HG03196 (cell line): Measurements from ENCODE around the gene CCDC146.
"Not testable (repeated sequence)": the region's sequence is repeated elsewhere in the genome, so short reads cannot be mapped to it uniquely, and the experiment has no call there.

ENCODE experiments used
- ATAC-seq: cut with Tn5 transposase; IDR thresholded peaks from one replicate; pipeline ENCODE4 v1.9.1; 2021; ENCODE audit not compliant: unreplicated experiment

Gene CCDC146

DNA sequence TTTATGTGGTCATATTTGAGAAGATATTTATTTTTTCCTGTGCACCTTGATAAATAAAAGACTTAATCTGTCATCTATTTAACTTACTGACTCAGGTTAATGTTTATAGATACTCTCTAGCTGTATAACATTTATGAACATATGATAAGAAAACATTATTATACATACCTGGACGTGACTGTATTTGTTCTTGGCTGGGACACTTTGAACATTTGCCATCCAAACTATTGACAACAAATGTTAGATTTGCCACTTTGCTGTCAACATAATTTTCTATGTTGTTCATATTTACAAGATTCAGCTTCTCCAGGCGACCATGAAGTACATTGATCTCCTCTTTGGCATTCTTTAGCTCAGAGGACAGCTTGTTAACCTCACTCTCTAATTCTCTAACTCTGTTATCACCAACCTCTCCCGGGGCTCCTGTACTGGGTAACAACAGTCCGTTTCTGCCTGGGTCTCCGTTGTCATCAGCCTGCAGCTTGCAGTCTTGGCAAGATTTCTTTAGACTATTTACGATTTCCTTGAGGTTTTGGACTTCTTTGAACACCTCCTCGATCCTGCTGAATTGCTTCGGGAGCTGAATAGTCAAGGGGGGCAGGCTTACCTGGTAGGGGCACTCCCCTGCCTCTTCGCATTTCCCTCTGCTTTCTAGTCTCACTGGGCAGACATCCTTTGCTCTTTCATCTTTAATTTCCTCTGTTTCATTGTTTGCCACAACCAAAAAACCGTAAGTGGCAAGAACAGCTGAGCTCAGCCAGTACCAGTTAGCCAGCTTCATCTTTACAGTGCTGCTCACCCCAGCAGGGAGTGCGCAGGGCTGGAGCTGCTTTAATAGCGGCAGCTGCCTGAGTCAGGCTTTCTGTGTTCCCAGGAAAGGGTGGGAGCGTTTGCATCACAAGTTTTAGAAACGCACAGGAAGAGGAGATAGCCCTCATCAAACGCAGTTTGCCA is 76.9 kb downstream of the CCDC146 start, which contains the start of gene FGL2:
TSS of gene FGL2 (minus strand) at position 807 of the 954 bp plus-strand sequence. CDS start at position 781, 26 bp downstream.
- no peak for ATAC-seq

DNA sequence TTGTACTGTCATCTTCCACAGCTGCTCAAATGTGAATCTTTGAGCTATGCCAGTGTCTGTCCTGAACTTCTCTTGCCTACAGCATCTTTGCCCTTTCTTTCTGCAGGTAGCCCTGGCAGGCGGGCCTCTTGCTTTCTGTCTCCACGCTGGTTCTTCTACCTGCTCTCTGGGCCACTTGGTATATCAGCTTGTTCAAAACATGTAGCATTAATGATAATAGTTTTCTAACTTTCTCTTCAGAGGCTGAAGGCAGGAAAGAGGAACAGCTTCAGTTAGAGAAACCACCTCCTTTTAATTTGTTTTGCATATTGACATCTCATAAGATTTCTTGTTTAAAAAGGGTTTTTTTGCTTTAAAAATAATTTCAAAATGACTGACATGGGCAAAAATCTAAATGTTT is 78.1 kb downstream of the CCDC146 start:
- no peak for ATAC-seq

DNA sequence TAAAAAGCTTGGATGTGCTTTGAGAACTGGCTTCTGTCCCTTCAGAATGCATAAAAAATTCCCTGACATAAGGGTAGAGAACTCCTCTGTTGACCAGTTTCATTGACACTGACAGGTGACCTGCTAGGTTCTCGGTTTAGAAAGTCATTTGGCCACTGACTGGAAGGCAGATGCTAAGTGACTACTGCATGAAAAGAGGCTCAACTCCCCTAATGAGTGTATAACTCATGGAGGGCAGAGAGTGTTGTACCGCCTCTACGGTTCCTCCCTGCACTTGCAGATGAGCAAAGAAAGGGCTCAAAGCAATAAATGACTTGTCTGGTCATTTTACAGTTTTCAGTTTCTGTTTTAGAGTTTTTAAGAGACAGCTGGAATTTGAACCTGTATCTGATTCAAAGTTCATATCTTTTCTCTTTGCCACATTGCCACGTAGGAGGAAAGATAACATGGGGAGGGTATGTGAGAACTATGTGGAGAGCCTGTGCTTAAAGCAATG is 80.1 kb downstream of the CCDC146 start:
- ATAC-seq = peak; percentile 89

DNA sequence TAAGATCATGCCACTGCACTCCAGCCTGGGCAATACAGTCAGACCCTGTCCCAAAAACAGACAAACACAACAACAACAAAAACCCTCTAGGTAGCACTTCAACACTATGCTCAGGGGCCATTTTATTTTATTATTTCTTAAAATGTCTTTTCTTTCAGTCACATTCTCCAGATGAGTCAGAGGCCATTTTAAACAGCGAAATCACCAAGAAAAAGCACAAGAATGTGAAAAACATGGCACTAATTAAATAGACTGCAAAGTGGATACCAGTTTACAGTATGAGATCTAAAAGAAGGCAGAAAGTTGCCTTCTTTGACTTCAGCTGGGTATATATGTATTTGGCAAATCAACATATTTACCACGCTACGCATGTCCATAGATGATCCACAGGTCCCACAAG is 83.3 kb downstream of the CCDC146 start:
- no peak for ATAC-seq

DNA sequence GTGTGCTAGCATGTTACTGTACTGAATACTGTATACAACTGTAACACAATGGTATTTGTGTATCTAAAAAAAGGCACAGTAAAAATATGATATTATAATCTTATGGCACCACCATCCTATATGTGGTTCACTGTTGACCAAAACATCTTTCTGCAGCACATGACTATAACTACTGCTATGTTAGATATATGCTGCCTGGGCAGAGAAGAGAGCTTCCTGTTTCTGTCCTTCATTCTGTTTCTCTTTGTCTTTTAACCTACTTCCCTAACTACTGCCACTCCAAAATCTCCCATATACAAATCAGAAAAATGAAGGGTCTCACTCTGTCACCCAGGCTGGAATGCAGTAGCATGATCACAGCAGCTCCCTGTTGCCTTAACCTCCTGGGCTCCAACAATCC is 86.0 kb downstream of the CCDC146 start:
- ATAC-seq = no peak

DNA sequence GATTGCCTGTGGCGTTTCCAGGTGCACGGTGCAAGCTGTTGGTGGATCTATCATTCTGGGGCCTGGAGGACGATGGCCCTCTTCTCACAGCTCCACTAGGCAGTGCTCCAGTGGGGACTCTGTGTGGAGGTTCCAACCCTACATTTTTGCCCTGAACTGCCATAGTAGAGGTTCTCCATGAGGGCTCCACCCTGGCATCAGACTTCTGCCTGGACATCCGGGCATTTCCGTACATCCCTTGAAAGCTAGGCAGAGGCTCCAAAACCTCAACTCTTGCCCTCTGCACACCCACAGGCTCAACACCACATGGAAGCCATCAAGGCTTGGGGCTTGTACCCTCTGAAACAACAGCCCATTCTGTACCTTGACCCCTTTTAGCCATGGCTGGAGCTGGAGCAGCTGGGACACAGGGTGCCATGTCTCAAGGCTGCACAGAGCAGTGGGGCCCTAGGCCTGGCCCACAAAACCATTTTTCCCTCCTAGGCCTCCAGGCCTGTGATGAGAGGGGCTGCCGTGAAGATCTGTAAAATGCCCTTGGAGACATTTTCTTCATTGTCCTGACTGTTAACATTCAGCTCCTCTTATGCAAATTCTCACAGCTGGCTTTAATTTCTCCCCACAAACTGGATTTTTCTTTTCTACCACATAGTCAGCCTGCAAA is 87.2 kb downstream of the CCDC146 start:
- ATAC-seq = no peak

DNA sequence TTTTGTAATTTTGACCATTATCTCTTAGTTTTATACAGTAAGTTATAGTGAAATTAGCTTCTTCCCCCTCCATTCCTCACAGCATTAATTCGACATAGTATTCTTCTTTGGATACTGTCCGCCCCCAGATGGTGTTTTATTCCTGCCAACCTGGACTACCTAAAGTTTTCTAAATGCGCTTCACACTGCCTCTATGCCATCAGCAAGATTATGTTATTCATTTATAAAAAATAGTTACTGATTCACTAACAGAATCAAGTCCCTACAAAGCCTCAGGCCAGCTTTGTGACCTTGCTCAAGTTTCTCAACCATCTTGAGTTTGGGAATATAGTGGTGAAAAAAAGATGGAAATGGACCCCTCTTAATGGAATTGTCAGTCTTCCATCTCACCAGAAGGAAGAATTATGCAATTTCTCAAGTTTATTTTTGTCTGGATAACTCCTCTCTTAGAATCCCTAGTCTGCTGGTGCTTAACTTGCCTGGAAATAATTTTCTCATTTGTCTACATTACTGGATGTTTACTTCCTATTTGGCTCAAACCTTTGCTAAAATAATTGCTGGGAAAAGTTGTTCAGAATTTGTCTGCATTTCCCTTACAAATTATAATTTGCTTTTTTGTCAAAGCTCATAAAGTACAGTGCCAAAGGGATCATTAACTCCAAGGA is 93.9 kb downstream of the CCDC146 start:
- ATAC-seq = no peak

DNA sequence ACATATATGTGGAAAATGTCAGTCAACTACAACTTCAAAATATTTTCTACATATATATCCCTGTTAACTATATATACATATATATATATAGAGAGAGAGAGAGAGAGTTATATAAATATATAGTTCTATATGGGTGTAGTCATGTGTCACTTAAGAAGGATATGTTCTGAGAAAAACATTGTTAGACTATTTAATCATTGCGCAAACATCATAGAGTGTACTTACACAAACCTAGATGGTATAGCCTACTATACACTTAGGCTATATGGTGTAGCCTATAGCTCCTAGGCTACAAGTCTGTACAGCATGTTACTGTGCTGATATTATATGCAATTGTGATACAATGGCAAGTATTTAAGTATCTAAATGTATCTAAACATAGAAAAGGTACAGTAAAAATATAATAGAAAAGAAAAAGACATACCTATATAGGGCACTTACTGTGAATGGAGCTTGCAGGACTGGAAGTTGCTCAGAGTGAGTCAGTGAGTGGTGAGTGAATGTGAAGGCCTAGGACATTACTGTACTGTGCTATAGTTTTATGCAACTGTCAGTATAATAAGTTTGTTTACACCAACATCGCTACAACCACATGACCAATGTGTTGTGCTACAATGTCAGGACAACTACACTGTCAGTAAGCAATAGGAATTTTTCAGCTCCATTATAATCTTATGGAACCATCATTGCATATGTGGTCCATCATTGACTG is 95.2 kb downstream of the CCDC146 start:
- no peak for ATAC-seq

DNA sequence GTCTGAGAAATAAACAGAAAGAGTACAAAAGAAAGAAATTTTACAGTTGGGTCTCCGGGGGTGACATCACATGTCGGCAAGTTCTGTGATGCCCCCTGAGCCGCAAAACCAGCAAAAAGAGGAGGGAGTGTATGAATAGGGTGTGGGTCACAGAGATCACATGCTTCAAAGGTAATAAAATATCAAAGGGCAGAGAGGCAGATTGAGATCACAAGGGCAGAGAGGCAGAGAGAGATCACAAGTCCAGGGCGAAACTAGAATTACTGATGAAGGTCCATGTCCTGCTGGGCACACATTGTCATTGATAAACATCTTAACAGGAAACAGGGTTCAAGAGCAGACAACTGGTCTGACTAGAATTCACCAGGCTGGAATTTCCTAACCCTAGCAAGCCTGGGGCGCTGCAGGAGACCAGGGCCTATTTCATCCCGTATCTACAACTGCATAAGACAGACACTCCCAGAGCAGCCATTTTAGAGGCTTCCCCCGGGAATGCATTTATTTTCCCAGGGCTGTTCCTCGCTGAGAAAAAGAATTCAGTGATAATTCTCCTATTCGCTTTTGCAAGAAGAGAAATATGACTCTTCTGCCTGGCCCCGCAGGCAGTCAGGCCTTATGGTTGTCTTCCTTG is 97.4 kb downstream of the CCDC146 start:
- ATAC-seq = not testable (repeated sequence)

DNA sequence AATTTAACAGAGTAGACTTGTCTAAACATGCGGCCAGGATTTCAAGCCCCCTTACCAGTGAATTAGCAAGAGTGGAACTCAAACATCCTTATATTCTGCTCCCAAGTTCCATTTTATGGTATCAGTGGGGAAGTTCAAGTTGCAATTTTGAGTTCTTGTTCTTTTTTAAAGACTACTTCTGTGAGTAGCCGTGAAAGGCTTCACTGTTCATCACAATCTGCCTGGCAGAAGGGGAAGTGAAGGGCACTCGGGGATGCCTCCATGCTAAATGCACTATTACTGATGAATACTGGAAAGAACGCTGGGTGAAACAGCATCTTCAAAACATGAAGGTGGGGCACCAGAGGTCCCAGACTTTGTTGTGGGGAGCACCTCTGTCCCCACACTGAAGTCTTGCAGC is 99.7 kb downstream of the CCDC146 start:
- ATAC-seq = no peak

DNA sequence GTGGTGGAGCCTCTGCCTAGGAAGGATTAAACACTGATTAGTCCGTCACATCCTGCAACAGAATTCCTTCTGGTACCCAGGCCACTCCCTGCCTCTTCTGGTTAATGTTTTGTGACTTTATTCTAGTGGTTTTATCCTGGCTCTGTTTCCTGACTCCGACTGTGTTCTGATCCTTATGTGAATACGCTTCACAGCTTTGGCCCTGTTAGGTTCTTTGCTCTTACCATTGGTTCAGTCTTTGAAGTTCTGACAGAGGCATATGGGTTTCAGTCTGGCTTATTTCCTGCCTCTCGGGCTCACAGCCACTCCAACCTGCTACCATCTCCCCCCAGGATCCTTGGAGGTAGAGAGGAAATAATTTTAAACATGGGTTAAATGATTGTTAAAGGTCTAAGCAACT is 100.4 kb downstream of the CCDC146 start:
- ATAC-seq = no peak

DNA sequence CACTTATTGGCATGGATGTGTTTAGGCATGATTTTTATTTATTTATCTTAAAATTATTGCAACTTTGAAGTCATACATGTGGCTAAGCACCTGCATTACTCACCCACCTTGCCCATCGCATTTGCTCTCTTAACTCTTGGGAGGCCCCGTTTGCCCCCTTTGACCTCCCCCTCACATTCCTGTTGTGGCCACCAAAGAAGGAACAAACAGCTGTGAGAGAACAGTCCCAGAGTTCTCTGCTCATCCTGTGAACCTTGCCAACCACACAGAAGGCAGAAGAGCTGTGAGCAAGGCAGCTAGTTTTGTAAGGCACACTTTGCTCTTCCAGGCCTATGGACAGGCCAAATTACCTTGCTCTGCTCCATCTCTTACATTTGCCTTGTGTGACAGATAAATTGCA is 100.8 kb downstream of the CCDC146 start:
- no peak for ATAC-seq

DNA sequence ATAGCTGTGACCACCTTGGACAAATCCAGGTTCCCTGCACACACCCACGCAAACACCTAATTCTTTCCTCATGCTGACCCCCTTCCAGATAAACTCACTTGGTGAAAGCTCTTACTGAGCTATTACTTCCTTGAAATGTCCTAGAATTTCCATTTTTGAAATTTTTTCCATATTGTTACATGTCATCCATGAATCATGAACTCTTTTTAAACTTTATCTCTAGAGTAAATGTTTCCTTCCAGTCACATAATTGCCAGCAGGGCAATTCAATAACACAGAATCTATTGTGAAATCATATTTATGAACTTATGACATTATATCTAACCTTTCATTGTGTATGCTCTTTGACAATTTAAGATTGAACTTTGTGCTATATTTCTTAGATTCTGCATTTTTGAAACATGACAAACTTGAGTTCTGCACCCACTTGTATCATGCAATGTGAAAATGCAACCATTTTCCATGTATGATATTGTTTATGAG is 104.0 kb downstream of the CCDC146 start:
- no peak for ATAC-seq

DNA sequence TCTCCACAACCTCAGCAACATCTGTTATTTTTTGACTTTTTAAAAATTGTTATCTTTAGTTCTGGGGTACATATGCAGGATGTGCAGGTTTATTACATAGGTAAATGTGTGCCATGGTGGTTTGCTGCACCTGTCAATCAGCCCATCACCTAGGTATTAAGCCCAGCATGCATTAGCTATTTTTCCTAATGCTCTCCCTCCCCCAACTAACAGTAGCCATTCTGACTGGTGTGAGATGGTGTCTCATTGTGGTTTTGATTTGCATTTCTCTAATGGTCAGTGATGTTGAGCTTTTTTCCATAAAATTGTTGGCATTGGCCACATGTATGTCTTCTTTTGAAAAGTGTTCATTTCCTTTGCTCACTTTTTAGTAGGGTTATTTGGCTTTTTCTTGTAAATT is 106.4 kb downstream of the CCDC146 start:
- not testable (repeated sequence) for ATAC-seq

DNA sequence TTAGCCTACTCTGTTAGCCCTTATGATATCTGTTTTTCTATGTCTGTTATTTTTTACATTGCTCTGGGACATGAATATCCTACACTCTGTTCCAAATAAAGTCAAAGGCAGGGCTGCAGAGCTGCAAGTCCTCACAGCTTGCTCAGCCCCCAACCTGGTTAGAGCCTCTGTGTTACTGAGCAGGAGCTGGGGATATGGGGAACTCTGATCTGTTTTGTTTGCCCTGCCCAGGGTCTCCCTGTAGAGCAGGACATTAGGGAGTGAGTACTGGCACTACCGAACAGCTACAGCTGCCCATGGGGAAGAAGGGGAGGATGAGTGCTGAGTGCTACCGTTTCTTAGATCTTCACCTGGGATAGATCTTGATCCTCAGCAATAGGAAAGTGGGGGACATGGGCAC is 110.1 kb downstream of the CCDC146 start:
- no peak for ATAC-seq

DNA sequence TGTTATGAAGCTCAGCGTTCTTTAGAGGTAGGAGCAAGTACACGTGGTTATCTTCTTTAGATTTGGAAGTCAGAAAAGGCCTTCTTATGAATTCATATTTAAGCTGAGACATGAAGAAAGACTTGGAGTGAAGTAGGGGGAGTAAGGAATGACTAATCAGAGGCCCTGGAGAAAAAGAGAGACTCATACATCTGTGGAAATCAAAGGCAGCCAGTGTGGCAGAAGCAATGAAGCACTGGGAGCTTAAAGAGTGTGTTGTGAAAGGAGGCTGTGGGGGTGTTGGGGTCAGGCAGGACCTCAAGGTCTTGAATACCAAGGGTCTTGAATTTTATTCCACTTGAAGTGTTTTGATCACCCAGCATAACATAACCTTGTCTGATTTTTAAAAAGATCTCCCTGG is 112.9 kb downstream of the CCDC146 start:
- no peak for ATAC-seq

DNA sequence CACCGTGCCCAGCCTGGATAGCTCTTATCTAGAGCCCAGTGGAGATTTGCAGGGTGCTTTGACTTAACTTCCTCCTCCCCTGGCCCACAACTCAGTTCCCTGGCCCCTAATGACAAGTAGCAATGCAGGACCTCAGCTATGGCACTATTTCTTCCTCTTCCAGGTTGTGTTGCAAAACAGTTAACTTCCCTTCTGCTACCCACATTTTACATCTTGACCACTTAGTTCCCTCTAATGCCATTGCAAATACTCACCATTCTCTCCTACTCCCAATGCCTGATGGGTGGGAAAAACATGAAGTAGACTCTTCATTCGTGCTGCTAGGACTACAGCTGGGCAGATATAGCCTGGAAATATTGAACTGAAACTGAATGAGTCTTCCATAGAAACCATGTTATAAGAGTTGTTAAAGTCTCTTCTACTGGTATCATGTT is 116.3 kb downstream of the CCDC146 start:
- no peak for ATAC-seq

DNA sequence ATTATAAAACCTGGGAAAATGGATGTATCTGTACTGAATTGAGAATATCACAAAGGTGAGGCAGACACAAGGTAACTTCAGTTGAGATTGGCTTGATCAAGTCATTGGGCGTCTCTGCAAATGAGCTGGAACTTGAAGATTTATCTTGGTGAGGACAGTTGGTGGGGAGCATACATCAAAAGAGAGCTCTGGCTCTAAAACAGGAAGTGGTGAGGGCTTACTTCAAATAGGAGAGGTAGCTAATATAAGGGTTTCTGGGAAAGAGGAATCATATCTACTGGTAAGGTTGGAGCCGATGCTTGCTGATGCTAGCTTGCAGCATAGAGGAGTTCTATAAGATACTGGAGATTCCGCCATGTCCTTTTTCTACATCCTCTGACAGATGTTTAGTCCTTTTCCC is 117.1 kb downstream of the CCDC146 start:
- no peak for ATAC-seq

DNA sequence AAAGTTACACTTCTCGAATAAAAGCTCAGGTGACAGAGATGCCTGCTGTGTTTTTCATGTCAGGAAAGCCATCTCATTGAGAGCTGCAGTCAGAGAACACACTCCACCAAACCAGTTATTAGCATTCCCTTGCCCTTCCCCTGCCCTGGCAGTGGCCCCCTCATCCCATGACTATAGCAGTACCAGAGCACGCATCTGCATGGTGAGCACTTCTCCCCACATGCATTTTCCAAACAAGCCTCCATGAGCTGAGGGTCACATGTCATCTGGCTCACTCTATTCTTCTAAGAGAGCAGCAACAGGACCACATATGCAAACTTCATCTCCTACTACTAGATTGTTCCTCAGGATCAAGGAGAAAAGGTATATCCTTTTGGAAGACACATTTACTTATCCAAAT is 119.7 kb downstream of the CCDC146 start:
- no peak for ATAC-seq

DNA sequence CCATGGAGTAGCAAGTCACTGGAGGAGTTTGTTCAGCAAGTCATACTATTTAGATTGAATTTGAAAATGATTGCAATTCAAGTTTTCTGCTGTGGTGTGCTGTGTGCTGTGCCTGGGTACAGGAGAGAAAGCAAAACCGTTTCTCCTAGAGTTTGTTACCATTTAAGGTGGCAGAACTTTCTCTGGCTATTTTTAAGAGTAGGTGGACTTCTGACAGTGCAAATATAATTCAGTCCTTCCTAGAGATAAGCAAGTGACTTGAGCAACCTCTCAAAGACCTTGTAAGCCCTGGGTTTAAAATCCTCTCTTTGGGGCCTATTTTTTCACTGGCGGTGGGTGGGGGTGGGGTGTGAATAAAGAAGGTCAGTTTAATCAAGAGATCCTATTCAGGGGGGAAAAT is 120.1 kb downstream of the CCDC146 start:
- no peak for ATAC-seq
